Hepatocyte (in vitro differentiated cells): Measurements from ENCODE around the gene HEATR5A. TPM values are rescaled to one million over a fixed set of nuclear protein-coding genes. Genes with fewer than 3 reads are reported as not detected.

Experiments used
- DNase-seq: peaks from one replicate; pipeline ENCODE4 v3.0.0-alpha.2; 2016; ENCODE audit warnings: low spot score
- H2AFZ ChIP-seq: fragments of 200-600 bp; sonication (generic); 2 replicates; pipeline ENCODE4 v1.6.0; 2016; ENCODE audit warnings: antibody characterized with exemption, mild to moderate bottlenecking
- H3K27ac ChIP-seq: fragments of 200-600 bp; sonication (generic); 2 replicates; pipeline ENCODE4 v1.5.1; 2016; ENCODE audit warnings: mild to moderate bottlenecking
- H3K27me3 ChIP-seq: fragments of 200-600 bp; sonication (generic); 2 replicates; pipeline ENCODE4 v1.6.1; 2016
- H3K36me3 ChIP-seq: fragments of 200-600 bp; sonication (generic); replicated peaks from 2 replicates; pipeline ENCODE4 v1.5.1; 2016; ENCODE audit warnings: low read depth; ENCODE audit not compliant: insufficient read depth
- H3K4me1 ChIP-seq: fragments of 200-600 bp; sonication (generic); 2 replicates; pipeline ENCODE4 v1.5.1; 2016; ENCODE audit warnings: mild to moderate bottlenecking, moderate library complexity; ENCODE audit not compliant: insufficient read depth
- H3K4me2 ChIP-seq: fragments of 200-600 bp; sonication (generic); 2 replicates; pipeline ENCODE4 v1.6.0; 2016
- H3K4me3 ChIP-seq: fragments of 200-600 bp; sonication (generic); 2 replicates; pipeline ENCODE4 v1.5.1; 2016; ENCODE audit warnings: mild to moderate bottlenecking
- H3K79me2 ChIP-seq: fragments of 200-600 bp; sonication (generic); 2 replicates; pipeline ENCODE4 v1.6.0; 2017; ENCODE audit warnings: mild to moderate bottlenecking
- H3K9me2 ChIP-seq: fragments of 200-600 bp; sonication (generic); replicated peaks from 2 replicates; pipeline ENCODE4 v1.6.0; 2017; ENCODE audit warnings: mild to moderate bottlenecking; ENCODE audit not compliant: insufficient read depth
- H3K9me3 ChIP-seq: fragments of 200-600 bp; sonication (generic); 2 replicates; pipeline ENCODE4 v1.5.1; 2016; ENCODE audit warnings: low read depth, mild to moderate bottlenecking
- H4K20me1 ChIP-seq: fragments of 200-600 bp; sonication (generic); 2 replicates; pipeline ENCODE4 v1.6.0; 2016; ENCODE audit warnings: mild to moderate bottlenecking; ENCODE audit not compliant: insufficient read depth, poor library complexity, severe bottlenecking
- EZH2 ChIP-seq: fragments of 200-600 bp; sonication (generic); IDR thresholded peaks from 2 replicates; pipeline ENCODE4 v1.6.1; 2016; ENCODE audit warnings: antibody characterized with exemption, mild to moderate bottlenecking, borderline replicate concordance
- EZH2phosphoT487 ChIP-seq: fragments of 200-600 bp; sonication (generic); IDR thresholded peaks from one replicate; pipeline ENCODE4 v1.6.1; 2018; ENCODE audit warnings: antibody characterized with exemption, mild to moderate bottlenecking, low read depth, moderate library complexity; ENCODE audit not compliant: unreplicated experiment, severe bottlenecking
- WGBS: methylation state at CpG from one replicate; pipeline ENCODE4 v1.1.6; 2016; ENCODE audit warnings: low lambda C conversion rate; ENCODE audit errors: missing lambda C conversion rate; 5-methylcytosine and 5-hydroxymethylcytosine counted together
- polyA plus RNA-seq: library from polyadenylated mRNA; unstranded; fragments of >200 nt; fragmentation: Nextera tagmentation; extraction: Ambion mirVana; gene quantifications from 2 replicates; pipeline ENCODE4 v1.2.1, GENCODE V29; 2016
- total RNA-seq: library from RNA; depleted of rRNA; stranded (reverse); fragments of >200 nt; gene quantifications from 2 replicates; pipeline ENCODE4 v1.2.3, GENCODE V29; 2014
- TF ChIP-seq, protein P1 (sequence below): fragments of 200-600 bp; sonication (generic); IDR thresholded peaks from 2 replicates; pipeline ENCODE4 v1.5.1; 2016; ENCODE audit warnings: antibody characterized with exemption, mild to moderate bottlenecking; ENCODE audit not compliant: poor library complexity

The HEATR5A gene
- total and polyA plus RNA-seq, 2 experiments from 2014 or later: 17.9 to 25.3 TPM

DNA sequence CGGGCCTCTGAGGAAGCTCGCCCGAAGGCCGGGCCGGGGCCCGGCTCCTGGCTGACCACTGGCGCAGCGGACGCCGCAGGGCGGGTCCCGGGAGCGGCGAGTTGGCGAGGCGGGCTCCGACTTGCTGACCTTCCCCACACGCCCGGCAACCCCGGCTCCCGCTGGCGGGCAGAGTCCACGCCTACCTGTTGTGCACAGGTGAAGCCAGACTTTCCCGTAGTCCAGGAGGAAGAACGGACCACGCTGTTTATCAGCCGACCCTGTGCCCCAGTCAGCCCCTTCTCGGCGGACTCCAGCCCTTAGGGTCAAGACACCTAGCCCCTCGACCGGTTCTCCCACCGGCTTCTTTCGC, 407 bp downstream of the HEATR5A start:
- Histone ChIP-seq H3K79me2 (peaks cover 45% of the 10 kb centered on the region), H3K9me2 (no peaks in the 10 kb centered on the region), H3K36me3 (no peaks in the 10 kb centered on the region), H3K27ac (peak overlapping the region; percentile 77), H3K9me3 (no peaks in the 10 kb centered on the region), H3K4me1 (peaks cover 12% of the 10 kb centered on the region), H3K4me2 (peak overlapping the region; percentile 84), H4K20me1 (no peaks in the 10 kb centered on the region), H2AFZ (peak overlapping the region; percentile 82), H3K4me3 (peak overlapping the region; percentile 75), H3K27me3 (no peaks in the 10 kb centered on the region)
- WGBS: under 1% methylated on average over 33 of the region's 33 CpGs
- DNase-seq: peak; percentile 79
- no peak for TF ChIP-seq EZH2phosphoT487
- TF ChIP-seq, protein P1, sequence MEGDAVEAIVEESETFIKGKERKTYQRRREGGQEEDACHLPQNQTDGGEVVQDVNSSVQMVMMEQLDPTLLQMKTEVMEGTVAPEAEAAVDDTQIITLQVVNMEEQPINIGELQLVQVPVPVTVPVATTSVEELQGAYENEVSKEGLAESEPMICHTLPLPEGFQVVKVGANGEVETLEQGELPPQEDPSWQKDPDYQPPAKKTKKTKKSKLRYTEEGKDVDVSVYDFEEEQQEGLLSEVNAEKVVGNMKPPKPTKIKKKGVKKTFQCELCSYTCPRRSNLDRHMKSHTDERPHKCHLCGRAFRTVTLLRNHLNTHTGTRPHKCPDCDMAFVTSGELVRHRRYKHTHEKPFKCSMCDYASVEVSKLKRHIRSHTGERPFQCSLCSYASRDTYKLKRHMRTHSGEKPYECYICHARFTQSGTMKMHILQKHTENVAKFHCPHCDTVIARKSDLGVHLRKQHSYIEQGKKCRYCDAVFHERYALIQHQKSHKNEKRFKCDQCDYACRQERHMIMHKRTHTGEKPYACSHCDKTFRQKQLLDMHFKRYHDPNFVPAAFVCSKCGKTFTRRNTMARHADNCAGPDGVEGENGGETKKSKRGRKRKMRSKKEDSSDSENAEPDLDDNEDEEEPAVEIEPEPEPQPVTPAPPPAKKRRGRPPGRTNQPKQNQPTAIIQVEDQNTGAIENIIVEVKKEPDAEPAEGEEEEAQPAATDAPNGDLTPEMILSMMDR: no peak
- no peak for TF ChIP-seq EZH2

DNA sequence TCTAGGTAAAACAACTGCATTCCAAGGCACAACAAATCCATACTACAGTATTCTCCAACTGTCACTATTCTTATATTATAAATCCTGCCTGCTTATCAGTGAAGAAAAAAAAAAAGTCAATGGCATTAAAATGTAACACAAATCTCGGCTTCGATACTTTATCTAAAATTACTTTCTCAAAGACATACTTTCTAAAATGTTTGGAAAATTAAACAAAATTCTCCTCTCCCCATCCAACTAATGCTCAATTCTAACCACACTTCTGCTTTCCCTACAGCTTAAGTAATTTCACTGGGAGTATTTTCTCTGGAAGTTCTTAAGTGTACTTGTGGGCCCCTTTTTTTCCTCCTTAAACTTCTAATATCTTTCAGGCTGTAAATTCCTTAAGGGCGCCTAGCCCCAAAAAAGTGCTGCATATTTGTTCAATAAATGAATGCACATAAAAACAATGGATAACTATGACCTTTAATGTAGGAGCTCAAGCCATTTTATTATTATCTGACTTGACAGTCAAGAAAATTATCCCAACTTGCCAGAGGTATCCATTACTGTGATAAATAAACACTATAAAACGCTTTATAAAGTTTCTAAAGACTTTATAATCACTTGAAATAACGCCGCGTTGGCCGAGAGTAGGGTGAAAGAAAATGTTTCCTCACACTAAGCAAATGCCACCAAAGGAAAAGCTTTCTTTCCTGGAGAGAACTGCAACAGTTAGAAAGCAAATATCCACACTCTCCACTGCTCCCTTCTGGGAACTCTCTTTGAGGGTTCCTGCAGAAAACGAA, 977 bp downstream of the HEATR5A start:
- peak overlapping the region; percentile 75 for H3K4me3 ChIP-seq
- H3K4me1 ChIP-seq: peaks cover 12% of the 10 kb centered on the region
- TF ChIP-seq EZH2phosphoT487 (no peak), EZH2 (no peak)
- TF ChIP-seq, protein P1: no peak
- peak overlapping the region; percentile 82 for H2AFZ ChIP-seq
- H4K20me1 ChIP-seq: no peaks in the 10 kb centered on the region
- H3K9me2 ChIP-seq: no peaks in the 10 kb centered on the region
- no peaks in the 10 kb centered on the region for H3K27me3 ChIP-seq
- no peaks in the 10 kb centered on the region for H3K9me3 ChIP-seq
- WGBS: 14% methylated on average over 9 of the region's 9 CpGs
- no peaks in the 10 kb centered on the region for H3K36me3 ChIP-seq
- peaks cover 51% of the 10 kb centered on the region for H3K79me2 ChIP-seq
- H3K27ac ChIP-seq: peak overlapping the region; percentile 77
- DNase-seq: no peak
- H3K4me2 ChIP-seq: peak overlapping the region; percentile 84

DNA sequence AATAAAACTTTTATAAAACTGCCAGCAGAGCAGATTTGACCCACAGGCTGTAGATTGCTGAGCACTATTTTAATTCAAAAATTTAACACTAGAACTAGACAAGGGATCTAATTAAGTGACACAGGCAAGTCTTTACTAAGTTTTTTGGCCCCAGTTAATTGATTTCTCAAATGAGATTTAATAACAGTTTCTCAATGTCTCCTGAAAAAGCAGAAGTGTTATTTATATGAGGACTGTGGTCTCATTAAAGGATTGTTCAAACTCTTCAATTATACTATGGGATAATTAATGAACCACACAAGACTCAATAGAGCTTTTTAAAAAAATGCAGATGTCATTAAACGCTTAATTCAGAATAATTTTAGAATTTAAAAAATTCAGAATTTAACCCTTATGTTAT, 1.9 kb downstream of the HEATR5A start:
- no peak for DNase-seq
- 86% methylated on average over 1 of the region's 1 CpG for WGBS
- no peak for TF ChIP-seq EZH2
- TF ChIP-seq, protein P1: no peak
- TF ChIP-seq EZH2phosphoT487: no peak
- H3K36me3 ChIP-seq: no peaks in the 10 kb centered on the region
- no peaks in the 10 kb centered on the region for H3K27me3 ChIP-seq
- no peak overlapping the region for H3K27ac ChIP-seq
- H2AFZ ChIP-seq: no peak overlapping the region
- no peaks in the 10 kb centered on the region for H3K9me2 ChIP-seq
- H3K4me2 ChIP-seq: peak overlapping the region; percentile 84
- H3K79me2 ChIP-seq: peaks cover 60% of the 10 kb centered on the region
- H4K20me1 ChIP-seq: no peaks in the 10 kb centered on the region
- H3K4me3 ChIP-seq: peak overlapping the region; percentile 75
- peaks cover 12% of the 10 kb centered on the region for H3K4me1 ChIP-seq
- no peaks in the 10 kb centered on the region for H3K9me3 ChIP-seq
